Hematopoietic multipotent progenitor cell treated with erythropoietin and hydrocortisone succinate and interleukin-3 and kit ligand, for 15 days (in vitro differentiated cells): ENCODE data around the gene CAST.
"Not testable (repeated sequence)": the region's sequence is repeated elsewhere in the genome, so short reads cannot be mapped to it uniquely, and the experiment has no call there.

ENCODE experiments used
- DNase-seq: peaks from one replicate; pipeline ENCODE4 v3.0.0-alpha.2; 2015; ENCODE audit warnings: low spot score

The CAST gene

GRCh38 chr5:96781031-96781971 lies 119.1 kb downstream of the CAST start:
- DNase-seq, result no peak

- DNase-seq, result no peak
Measured at GRCh38 chr5:96783326-96783725, 121.2 kb downstream of the CAST start.

- no peak for DNase-seq
Measured at GRCh38 chr5:96785326-96786109, 123.3 kb downstream of the CAST start.

- no peak for DNase-seq
Measured at GRCh38 chr5:96788112-96788749, 126.1 kb downstream of the CAST start.

- no peak for DNase-seq
Measured at GRCh38 chr5:96789794-96790330, 127.7 kb downstream of the CAST start.

GRCh38 chr5:96790961-96791504 lies 128.9 kb downstream of the CAST start:
- no peak for DNase-seq

GRCh38 chr5:96794757-96795156 lies 132.6 kb downstream of the CAST start:
- no peak for DNase-seq

- no peak for DNase-seq
Measured at GRCh38 chr5:96795626-96796025, 133.4 kb downstream of the CAST start.

GRCh38 chr5:96796434-96796833 lies 134.3 kb downstream of the CAST start:
- DNase-seq, result no peak

- DNase-seq, result not testable (repeated sequence)
Measured at GRCh38 chr5:96801718-96802117, 139.5 kb downstream of the CAST start.

GRCh38 chr5:96807075-96807654 lies 145.0 kb downstream of the CAST start:
- DNase-seq, result peak; percentile 87

- DNase-seq, result no peak
Measured at GRCh38 chr5:96808541-96808828, 146.3 kb downstream of the CAST start.

GRCh38 chr5:96808868-96809558 lies 146.8 kb downstream of the CAST start:
- DNase-seq, result no peak

- DNase-seq, result no peak
Measured at GRCh38 chr5:96809921-96810320, 147.7 kb downstream of the CAST start.

- DNase-seq, result no peak
Measured at GRCh38 chr5:96812851-96813250, 150.7 kb downstream of the CAST start.

- DNase-seq, result no peak
Measured at GRCh38 chr5:96814041-96814440, 151.9 kb downstream of the CAST start.

GRCh38 chr5:96816411-96816939 lies 154.3 kb downstream of the CAST start:
- no peak for DNase-seq

- no peak for DNase-seq
Measured at GRCh38 chr5:96816991-96817390, 154.8 kb downstream of the CAST start.

GRCh38 chr5:96817506-96817905 lies 155.3 kb downstream of the CAST start:
- DNase-seq, result no peak

GRCh38 chr5:96818125-96818788 lies 156.1 kb downstream of the CAST start:
- no peak for DNase-seq
